HG03159 (cell line): ENCODE measurements around the gene RHBDL1.

ENCODE experiments used
- ATAC-seq: cut with Tn5 transposase; IDR thresholded peaks from one replicate; pipeline ENCODE4 v1.9.1; 2021; ENCODE audit warnings: mild to moderate bottlenecking, moderate library complexity; ENCODE audit not compliant: unreplicated experiment

RHBDL1 gene

DNA sequence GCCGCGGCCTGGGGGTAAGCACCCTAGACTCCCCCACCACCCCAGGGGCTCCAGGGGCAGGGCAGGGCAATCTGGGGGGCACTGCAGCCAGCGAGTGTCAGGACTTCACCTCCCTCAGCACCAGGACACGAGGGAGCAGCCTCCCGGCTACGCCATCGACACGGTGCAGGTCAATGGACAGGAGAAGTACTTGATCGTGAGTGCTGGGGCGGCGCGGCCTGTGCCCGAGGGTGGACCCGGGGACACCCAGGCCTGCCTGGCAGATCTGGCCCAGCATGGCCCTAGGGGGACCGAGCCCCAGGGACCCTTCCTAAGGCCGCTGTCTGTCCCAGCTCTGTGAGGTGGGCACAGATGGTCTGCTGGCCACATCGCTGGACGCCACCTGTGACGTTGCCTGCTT, 3.1 kb upstream of the RHBDL1 start:
- ATAC-seq = no peak

GRCh38 chr16:672851-673250, 2.6 kb upstream of the RHBDL1 start:
- no peak for ATAC-seq

GRCh38 chr16:673399-673991, 2.0 kb upstream of the RHBDL1 start:
- ATAC-seq = no peak

GRCh38 chr16:674214-674881, 1.1 kb upstream of the RHBDL1 start:
- ATAC-seq = no peak

GRCh38 chr16:675884-676564, 553 bp downstream of the RHBDL1 start:
- ATAC-seq = no peak

DNA sequence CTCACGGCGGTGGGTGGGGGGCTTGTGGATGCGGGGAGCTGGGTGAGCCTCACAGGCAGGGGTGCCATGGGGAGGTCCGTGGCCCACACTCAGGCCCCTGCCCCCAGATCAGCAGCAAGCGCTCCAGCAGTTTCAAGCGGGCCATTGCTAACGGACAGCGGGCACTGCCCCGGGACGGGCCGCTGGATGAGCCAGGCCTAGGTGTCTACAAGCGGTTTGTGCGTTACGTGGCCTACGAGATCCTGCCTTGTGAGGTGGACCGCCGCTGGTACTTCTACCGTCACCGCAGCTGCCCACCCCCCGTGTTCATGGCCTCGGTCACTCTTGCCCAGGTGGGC, 1.1 kb downstream of the RHBDL1 start:
- no peak for ATAC-seq

- ATAC-seq = no peak
Measured at GRCh38 chr16:676913-677312, 1.4 kb downstream of the RHBDL1 start.

GRCh38 chr16:677316-678190, 2.1 kb downstream of the RHBDL1 start:
- no peak for ATAC-seq

DNA sequence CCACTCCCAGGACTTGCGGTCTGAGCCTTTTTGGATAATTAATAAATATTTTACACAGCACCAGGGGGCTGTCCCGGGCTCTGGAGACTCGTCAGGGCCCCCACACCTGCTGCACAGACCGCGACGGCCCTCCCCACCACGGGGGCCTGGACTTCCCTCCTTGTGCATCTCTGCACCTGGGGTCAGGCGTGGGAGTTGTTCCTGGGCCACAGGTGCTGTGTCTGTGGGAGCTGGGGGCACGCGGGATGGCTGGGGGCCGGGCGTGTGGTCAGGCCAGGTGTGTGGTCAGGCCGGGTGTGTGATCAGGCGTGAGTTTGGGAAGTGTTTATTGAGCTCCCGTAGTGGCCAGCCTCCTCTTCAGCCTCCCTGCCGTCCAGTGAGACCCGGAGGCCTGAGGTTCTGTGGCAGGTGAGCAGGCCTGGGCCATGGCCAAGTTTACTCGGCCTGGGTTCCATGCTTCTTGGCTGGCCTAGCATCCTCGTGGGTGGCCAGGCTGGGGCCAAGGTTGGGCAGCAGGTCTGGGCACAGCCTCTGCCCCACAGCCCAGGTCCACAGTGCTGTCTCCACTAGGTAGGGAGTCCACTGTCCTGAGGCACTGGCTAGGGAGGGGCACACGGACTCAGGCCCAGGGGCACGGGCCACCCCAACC, 2.9 kb downstream of the RHBDL1 start:
- no peak for ATAC-seq

DNA sequence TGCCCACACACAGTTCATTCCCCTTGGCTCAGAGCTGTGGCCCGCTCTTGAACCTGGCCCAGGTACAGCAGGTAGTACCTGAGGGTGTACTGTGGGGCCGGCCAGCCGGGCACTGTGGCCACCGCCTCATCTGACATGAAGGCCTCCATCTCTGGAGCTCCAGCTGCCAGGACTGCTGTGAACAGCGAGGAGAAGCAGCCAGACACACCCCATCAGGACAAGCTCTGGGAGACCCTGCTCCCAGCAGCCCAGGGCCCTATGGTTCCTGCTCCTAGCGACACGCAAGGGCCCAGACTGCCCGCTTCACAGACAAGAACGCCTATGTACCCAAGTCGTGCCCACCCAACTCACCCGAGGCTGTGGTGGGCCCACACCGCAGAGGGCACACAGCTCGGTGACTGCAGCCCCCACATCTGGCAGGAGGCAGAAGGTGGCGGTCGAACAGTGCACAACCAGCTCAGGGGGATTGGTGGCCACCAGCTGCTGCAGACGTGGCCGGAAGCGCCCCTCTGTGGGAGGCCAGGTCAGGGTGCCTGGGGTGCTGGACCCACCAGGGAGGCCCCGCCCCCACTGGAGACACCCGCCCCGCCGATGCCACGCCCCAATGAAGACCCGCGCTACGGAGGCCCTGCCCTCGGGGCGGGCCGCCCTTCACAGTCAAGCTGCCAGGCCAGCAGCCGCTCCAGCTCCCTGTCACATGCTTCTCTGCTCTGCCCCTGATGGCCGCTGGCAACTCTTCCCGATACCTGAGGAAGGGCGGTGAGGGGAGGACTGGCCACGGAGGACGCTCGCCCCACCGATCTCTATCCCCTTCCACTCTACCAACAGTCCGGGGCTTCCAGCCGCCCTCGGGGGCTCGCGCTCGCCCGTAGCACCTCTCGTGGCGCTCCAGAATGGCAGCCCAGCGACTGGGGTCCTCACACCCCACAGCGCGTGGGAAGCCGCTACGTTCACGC, 3.7 kb downstream of the RHBDL1 start:
- ATAC-seq = no peak

DNA sequence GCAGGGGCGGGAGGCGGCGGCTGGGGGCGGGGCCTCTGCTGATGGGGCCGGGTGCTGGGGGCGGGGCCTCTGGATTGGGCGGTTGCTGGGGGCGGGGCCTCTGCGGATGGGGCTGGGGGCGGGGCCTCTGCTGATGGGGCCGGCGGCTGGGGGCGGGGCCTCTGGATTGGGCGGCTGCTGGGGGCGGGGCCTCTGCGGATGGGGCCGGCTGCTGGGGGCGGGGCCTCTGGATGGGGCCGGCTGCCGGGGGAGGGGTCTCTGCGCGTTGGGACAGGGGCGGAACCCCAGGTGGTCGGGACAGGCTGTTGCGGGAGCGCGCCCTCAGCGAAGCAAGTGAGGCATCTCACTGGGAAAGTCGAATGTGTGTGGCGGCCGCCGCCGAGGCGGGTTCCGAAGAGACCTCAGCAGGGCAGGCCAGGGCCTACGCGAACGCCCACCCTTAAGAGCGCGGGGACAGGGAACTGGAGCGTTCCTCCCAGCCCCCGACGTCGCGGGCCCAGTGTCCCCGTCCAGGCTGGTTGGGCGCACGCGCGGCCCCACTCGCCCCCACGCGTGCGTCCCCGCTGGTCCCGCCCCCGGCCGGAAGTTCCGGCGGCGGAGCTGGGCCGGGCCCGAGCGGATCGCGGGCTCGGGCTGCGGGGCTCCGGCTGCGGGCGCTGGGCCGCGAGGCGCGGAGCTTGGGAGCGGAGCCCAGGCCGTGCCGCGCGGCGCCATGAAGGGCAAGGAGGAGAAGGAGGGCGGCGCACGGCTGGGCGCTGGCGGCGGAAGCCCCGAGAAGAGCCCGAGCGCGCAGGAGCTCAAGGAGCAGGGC, 4.5 kb downstream of the RHBDL1 start, which contains the start of gene STUB1:
STUB1 (plus strand) TSS at position 597 of the 811 bp plus-strand sequence; CDS start at position 713, 116 bp downstream.
- ATAC-seq = peak; percentile 32

DNA sequence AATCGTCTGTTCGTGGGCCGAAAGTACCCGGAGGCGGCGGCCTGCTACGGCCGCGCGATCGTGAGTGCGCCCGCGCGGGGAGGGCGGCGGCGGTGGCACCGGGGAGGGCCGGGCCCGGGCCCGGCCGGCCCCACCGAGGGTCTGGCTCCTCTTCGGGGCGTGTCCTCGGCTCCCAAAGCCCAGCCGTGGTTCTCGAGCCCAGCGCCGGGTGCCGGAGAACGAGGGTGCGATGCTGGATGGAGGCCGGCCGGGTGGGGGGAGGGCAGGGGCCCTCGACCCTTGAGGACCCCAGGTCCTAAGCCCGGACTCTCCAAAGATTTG, 5.1 kb downstream of the RHBDL1 start:
- ATAC-seq = peak; percentile 1

DNA sequence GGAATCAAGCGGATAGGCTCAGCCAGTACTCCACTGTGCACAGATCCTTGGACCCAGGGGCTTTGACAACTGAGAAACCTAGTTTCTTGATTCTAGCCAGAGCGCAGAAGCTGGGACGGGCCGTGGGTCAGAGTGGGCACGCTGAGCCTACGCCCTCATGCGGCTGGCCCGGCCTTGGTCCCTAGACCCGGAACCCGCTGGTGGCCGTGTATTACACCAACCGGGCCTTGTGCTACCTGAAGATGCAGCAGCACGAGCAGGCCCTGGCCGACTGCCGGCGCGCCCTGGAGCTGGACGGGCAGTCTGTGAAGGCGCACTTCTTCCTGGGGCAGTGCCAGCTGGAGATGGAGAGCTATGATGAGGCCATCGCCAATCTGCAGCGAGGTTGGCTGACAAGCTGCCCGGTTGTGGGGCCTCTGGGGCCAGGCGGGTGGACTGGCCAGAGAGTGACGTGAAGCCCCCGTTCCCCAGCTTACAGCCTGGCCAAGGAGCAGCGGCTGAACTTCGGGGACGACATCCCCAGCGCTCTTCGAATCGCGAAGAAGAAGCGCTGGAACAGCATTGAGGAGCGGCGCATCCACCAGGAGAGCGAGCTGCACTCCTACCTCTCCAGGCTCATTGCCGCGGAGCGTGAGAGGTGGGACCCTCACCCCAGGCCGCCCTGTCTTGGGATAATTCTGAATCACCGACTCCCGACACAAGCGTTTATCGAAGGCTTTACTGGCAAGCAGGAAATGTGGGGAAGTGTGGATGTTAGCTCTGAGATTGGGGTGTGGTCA, 5.7 kb downstream of the RHBDL1 start:
- no peak for ATAC-seq

GRCh38 chr16:681746-682427, 6.4 kb downstream of the RHBDL1 start:
- no peak for ATAC-seq

- ATAC-seq = no peak
Measured at GRCh38 chr16:682493-683395, 7.3 kb downstream of the RHBDL1 start.

- ATAC-seq = no peak
Measured at GRCh38 chr16:683396-684070, 8.1 kb downstream of the RHBDL1 start.
